ENCODE measurements around the gene HTT.
"Not testable (repeated sequence)": the region's sequence is repeated elsewhere in the genome, so short reads cannot be mapped to it uniquely, and the experiment has no call there.

The HTT gene

DNA sequence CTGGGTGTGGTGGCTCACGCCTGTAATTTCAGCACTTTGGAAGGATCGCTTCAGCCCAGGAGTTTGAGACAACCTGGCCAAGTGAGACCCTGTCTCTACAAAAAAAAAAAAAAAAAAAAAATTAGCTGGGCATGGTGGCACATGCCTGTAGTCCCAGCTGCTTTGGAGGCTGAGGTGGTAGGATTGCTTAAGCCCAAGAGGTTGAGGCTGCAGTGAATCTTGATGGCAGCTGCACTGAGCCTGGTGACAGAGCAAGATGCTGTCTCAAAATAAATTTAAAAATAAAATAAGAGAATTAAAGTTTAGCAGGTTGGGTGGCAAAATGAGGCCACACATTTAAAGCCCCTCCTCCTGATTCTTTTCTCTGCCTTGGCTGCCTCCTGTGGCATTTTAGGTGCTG lies 47.1 kb downstream of the HTT start:
- no peak for DNase-seq (ENCODE audit: low spot score)

DNA sequence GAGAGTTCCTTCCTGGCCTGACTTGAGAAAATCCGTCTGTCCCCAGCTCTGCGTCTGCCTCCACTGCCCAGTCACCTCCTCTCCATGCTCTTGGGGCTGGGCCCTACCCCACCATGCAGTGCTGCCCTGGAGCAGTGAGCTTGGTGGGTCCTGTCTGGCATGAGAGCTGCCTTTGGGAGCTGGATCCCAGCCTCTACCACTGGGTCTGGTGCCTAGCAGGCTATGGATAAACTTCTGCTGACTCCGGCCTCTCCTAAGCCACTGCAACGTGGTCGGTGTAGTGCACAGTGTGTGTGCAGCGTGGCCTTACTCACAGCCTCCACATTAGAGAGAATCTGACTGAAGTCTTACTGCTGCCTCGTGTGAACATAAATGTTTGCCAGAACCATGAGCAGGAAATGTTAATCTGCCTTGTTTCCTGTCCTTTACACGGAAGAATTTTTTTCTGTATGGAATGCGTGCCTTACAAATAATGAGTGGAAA lies 47.6 kb downstream of the HTT start:
- no peak for DNase-seq (ENCODE audit: low spot score)

DNA sequence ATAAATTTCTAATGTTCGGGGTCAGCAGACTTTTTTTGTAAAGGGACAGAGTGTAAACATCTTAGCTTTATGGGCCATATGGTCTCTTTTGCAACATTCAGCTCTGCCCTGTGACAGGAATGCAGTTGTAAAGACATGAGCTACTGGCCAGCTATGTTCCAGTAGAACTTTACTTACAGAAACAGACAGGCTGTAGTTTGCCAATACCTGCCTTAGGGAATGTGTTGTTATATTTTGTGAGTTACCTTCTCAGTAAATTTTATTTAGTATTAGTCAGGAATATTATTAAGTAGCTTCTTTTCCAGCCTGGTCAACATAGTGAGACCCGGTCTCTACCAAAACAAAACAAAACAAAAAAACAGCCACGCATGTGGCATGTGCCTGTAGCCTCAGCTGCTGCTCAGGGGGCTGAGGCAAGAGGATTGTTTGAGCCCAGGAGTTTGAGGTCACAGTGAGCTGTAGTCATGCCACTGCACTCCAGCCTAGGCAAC lies 48.7 kb downstream of the HTT start:
- no peak for DNase-seq (ENCODE audit: low spot score)

DNA sequence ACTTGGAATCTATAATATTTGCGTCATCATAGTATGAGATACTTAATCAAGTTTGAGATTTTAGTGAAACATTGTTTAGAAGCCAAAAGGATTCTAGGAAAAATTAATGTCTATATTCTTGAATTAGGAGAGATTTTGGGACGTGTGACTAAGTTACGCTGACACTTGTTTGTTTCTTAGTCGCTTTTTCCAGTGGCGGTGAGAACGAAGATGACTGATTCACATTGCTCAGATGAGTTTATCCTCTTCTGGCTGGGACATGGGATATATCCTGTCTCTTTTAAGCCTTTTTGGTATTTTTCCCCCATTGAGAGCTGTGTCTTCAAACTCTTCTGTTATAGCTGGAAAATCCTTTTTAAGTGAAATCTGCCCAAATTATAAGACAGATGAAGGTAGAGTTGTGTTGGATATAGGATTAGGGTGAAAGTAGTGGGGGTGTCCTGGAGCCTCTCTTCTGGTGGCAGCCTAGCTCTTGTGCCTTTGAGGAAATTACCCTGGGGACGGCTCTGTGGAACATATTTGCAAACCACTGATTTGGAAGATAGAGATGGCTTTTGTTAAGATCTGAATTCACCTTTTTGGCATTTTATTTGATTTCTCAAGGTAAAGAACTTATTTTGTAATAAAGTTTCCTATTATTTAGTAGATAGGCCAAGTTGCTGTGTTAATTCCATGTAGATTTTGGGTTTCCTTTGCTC lies 49.7 kb downstream of the HTT start:
- DNase-seq (ENCODE audit: low spot score) = no peak

DNA sequence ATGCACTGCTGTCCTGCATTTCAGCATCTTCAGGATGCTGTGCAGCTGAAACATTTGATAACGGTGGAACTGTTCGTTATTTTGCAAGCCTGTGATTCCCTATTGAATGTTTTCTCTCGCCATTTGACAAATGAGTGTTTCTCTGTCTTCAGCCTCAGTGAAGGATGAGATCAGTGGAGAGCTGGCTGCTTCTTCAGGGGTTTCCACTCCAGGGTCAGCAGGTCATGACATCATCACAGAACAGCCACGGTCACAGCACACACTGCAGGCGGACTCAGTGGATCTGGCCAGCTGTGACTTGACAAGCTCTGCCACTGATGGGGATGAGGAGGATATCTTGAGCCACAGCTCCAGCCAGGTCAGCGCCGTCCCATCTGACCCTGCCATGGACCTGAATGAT lies 52.6 kb downstream of the HTT start:
- no peak for DNase-seq (ENCODE audit: low spot score)

DNA sequence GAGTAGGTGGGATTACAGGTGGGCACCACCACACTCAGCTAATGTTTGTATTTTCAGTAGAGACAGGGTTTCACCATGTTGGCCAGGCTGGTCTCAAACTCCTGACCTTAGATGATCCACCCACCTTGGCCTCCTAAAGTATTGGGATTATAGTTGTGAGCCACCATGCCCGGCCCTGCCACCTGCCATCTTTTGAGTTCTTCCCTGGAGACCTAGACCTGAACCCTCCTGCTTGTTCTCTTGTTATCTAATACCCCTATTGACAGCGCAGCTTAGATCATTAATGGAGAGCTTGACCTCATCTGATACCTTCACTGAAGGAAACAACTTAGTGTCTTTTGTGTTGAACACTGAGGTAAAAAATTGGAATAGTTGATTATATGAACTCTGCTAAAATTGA lies 53.6 kb downstream of the HTT start:
- DNase-seq (ENCODE audit: low spot score) = no peak

DNA sequence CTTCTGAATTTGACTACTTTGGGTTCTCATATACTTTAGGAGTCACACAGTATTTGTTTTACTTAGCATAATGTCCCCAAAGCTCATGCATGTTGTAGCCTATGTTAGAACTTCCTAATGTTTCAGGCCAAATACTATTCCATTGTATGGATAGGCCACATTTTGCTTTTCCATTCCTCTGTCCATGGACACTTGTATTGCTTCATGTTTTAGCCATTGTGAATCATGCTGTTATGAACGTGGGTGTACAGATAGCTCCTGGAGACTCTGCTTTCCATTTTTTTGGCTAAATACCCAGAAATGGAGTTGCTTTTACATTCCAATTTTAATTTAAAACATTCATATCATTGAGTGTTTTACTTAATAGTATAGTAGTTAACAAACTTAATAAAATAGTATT lies 54.5 kb downstream of the HTT start:
- no peak for DNase-seq (ENCODE audit: low spot score)

DNA sequence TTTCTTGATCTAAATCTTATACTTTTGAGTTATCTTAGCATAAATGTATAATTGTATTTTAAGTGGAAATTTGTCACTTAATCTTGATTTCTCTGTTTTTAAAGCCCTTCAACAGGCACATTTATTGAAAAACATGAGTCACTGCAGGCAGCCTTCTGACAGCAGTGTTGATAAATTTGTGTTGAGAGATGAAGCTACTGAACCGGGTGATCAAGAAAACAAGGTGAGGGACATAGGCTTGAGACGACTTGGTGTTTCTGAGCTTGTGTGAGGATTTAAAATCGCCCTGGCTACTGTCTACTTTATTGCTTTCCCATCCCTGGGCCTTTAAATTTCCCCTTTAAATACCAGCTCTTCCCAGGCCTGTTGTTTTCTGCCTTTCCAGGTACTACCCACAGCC lies 55.7 kb downstream of the HTT start:
- DNase-seq (ENCODE audit: low spot score) = no peak

DNA sequence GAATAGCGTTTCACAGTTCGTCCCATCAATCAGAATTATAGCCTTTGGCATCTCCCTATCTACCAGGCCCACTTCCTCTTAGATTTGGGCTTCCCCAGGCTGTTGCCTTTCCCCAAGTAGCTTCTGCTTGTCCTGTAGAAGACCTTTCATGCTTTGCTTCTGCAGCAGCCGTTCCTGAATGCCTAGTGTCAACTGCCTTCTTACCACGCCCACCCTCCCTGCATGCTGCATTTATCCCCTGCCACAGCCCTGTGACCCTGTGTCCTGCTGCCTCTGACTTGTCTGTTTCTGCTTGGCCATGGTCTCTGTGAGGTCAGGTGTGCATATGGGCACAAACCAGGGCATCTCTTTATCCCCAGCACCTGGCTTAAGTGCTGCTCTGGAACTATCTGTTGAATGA lies 56.3 kb downstream of the HTT start:
- no peak for DNase-seq (ENCODE audit: low spot score)

DNA sequence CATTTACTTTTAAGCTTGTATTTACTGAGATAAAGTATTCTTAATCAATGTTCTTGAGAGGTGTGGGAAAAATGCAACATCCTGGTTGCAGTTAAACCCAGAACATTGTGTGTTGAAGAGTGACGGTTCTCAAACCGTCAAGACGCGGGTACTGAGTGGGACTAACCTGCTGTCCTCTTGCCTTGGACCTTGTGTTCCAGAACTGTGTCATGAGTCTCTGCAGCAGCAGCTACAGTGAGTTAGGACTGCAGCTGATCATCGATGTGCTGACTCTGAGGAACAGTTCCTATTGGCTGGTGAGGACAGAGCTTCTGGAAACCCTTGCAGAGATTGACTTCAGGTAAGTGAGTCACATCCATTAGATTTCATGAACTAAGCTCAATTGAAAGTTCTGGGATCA lies 59.7 kb downstream of the HTT start:
- DNase-seq (ENCODE audit: low spot score) = no peak

DNA sequence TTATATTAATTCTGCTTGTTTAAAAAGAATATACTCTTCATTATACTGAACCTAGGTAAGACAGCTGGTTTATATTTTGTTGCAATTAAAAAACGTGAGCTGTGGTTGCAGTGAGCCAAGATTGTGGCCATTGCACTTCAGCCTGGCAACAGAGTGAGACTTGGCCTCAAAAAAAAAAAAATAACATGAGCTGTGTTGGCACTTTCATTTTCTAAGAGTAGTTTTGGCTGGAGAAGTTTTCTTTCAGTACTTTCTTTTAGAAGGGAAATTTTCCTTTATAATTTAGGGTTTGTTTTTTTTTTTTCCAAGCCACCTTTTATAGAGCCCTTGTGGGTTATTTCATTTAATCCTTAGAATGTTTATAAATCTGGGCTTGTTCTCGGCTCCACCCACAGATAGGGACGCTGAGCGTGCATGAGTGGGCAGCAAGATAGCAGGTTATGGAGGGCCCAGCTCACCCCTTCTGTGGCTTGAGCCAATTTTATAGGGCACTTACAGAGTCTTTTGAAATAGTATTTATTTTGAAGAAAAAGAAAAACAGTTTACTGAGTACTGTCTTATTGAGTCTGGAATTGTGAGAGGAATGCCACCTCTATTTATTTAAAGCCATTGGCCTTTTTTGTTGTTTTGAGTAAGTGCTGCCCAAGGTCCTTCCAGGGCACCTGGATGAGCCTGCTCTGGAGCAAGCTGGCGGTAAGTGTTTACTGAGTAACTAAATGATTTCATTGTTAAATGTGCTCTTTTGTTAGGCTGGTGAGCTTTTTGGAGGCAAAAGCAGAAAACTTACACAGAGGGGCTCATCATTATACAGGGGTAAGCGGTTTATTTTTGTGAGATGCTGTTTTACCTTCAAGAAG lies 60.9 kb downstream of the HTT start:
- DNase-seq (ENCODE audit: low spot score) = no peak

DNA sequence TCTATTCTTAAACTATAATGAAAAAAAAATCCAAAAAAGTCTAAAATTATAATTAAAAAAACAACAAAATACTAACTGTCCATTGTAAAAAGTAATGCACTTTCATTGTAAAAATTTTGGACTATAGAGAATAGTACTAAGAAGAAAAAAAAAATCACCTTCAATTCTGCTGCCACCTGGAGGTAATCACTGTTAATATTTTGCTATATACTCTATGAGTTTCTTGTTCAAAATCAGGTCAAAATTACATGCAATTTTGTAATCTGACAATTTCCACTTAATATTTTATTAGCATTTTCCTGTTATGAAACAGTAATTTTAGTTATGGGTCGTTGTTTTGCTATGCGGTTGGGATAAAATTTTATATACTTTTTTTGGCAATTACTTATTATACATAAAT lies 62.0 kb downstream of the HTT start:
- no peak for DNase-seq (ENCODE audit: low spot score)

DNA sequence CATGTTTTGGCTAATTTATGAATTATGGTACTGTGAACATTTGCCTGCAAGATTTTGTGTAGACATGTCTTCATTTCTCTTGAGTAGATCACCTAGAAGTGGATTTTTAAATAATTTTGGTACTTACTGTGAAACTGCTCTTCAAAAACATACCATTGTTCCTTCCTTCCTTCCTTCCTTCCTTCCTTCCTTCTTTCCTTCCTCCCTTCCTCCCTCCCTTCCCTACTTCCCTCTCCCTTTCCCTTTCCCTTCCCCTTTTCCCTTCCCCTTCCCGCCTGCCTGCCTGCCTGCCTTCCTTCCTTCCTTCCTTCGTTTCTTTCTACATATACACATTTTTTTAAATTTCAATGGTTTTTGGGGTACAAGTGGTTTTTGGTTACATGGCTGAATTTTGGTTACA lies 63.4 kb downstream of the HTT start:
- no peak for DNase-seq (ENCODE audit: low spot score)

DNA sequence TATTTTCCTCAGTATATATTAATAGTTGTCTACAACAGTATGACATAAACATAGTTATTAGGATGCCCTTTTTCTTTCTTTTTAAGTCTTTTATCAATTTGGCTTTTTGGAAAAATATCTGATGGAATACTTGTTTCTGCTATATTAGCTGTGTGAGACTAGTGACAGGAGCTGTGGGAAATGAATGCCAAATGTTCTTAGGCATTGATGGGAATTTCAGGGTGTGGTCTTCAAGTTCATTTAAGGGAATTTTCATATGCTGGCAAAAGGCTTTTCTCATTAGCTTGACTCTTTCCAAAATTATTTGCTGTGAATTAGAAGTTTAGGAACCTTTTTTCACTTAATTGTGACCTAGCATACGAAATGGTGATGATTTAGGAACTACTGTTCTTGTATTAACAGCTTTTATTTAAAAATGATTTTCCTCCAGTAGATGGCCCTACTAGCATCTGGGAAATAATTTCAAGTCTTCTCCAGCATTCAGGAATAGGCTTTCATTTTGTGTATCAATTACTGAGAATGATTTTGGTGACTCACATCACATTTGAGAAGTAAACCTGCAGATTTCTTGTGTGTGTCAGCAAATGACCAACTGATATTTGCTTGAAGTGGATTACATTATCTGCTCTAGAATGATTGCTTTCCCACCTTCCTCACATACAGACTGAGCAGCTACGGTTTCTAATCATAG lies 70.9 kb downstream of the HTT start:
- no peak for DNase-seq (ENCODE audit: low spot score)

DNA sequence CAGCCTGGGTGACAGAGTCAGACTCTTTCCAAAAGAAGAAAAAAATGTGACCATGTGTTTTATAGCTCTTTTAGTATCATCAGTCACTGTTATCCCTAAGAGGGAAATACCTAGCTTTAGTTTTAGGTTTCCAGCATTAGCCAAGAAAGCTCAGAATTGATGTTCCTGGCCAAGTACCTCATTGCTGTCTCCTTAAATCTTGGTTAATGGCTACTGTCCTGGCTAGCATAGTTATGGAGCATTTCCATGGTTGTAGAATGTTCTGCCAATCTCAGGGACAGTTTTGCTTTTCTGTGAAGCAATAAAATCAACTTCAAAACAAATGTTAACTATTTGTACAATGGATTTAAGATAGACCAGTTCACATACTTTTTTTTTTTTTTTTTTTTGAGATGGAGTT lies 74.4 kb downstream of the HTT start:
- DNase-seq (ENCODE audit: low spot score) = no peak

DNA sequence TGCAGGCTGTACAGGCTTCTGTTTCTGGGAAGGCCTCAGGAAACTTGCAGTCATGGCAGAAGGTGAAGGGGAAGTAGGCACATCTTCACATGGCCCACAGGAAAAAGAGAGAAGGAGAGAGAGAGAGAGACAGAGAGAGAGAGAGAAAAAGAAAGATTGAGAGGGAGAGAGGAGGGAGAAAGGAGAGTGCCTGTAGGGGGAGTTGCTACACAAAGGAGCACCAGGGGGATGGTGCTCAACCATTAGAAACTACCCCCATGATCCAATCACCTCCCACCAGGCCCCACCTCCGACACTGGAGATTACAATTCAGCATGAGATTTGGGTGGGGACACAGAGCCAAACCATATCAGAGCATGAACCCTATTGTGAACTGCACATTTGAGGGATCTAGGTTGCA lies 76.8 kb downstream of the HTT start:
- not testable (repeated sequence) for DNase-seq (ENCODE audit: low spot score)

DNA sequence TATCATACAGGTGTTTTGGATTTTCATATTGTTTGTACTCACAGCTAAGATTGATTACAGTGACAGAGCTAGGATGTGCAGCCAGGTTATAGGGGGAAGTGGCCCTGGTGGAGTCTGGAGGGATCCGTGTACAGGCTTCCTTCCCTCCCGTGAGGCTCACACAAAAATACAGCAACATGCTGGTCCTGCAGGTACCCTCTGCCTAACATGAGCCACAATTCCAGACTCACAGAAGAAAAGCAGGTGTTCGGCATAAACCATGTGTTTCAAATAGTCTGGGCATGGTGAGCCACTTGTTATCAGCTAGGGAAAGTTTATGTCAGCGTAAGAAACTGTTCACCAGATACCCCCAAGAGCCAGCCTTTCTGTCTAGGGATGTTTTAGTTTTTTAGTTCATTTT lies 82.9 kb downstream of the HTT start:
- no peak for DNase-seq (ENCODE audit: low spot score)

DNA sequence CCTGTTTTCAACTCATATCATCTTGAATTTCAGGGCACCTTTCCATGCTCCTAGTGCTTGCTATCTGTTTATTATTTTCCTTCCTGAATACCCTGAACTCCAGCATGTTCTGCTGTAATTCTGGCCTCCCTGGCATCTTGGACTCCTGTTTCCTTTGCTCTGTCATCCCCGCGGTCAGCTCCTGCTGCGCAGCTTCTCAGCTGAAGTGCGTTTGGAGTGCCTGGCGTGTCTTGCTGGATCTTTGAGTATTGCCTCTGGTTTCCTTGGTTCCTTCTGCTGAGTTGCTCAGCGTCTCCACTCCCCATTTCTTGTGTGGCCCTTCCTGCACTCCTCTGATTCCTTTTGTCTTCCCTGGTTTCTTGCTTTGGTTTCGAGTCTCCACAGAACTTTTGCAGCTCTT lies 84.4 kb downstream of the HTT start:
- no peak for DNase-seq (ENCODE audit: low spot score)

DNA sequence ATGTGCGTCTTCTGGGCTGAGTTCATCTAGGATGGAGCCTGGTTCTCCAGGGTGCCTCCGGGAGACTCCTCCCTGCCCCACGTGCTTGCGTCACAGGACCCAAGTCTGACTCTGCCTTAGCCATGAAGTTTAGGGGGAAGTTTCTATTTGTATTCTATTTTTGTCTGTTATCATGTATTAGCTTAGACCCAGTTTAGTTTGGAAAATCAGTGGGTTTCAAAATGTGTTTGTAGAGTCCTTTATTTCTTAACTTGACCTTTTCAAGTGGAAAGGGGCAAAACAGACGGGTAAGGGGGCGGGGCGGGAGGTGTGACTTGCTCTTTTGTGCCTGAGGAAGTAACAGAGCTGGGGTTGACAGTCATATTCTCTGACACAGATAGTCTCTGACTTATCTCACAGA lies 86.0 kb downstream of the HTT start:
- no peak for DNase-seq (ENCODE audit: low spot score)

DNA sequence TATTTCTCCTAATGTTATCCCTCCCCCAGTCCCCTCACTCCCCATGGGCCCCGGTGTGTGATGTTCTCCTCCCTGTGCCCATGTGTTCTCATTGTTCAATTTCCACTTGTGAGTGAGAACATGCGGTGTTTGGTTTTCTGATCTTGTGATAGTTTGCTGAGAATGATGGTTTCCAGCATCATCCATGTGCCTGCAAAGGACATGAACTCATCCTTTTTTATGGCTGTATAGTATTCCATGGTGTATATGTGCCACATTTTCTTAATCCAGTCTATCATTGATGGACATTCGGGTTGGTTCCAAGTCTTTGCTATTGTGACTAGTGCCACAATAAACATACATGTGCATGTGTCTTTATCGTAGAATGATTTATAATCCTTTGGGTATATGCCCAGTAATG lies 86.6 kb downstream of the HTT start:
- DNase-seq (ENCODE audit: low spot score) = not testable (repeated sequence)

DNA sequence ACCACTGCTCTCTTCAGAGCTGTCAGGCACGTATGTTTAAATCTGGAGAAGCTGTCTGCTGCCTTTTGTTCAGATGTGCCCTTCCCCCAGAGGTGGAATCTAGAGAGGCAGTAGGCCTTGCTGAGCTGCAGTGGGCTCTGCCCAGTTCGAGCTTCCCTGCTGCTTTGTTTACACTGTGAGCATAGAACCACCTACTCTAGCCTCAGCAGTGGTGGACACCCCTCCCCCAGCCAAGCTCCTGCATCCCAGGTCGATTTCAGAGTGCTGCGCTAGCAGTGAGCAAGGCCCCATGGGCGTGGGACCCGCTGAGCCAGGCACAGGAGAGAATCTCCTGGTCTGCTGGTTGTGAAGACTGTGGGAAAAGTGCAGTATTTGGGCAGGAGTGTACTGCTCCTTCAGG lies 92.0 kb downstream of the HTT start:
- not testable (repeated sequence) for DNase-seq (ENCODE audit: low spot score)

DNA sequence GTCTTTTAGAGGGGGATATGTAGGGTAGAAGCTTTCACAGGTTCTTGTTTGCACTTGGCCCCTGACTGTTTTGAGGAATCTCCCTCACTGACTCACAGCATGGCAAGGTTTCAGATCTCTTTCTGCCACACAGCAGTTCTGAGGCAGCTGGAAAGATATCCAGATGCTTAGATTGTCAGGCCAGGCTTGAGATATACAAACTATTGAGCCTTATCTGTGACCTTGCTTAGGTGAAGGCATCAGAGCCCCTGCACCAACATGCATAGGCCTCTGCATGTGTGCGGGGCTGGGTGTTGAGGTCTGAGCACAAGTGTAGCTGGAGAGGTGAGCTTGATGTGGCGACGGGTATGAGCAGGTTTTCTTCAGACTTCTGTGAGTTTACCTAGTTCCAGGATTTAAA lies 93.5 kb downstream of the HTT start:
- DNase-seq (ENCODE audit: low spot score) = no peak
